ENCODE results near the gene MYO10.

DNA sequence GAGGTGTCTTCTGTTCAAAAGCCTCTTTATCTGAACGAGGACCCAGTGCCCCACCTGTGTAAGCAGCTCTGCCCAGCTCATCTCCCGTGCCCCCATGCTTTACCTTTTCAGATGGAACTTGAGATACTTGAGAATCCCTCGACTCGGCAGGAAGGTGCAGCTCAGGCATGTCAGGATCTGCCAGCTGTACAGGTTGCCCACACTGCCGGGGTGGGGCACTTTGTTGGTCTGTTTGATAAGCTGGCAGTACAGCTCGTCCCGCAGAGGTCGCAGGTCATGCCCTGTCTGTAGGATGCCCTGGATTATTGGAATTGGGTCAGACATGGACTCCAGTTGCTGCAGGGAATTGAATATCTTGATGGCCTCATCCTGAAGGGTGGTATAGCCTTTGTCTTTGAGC is 261.3 kb downstream of the MYO10 start:
- TF ChIP-seq, protein P1, sequence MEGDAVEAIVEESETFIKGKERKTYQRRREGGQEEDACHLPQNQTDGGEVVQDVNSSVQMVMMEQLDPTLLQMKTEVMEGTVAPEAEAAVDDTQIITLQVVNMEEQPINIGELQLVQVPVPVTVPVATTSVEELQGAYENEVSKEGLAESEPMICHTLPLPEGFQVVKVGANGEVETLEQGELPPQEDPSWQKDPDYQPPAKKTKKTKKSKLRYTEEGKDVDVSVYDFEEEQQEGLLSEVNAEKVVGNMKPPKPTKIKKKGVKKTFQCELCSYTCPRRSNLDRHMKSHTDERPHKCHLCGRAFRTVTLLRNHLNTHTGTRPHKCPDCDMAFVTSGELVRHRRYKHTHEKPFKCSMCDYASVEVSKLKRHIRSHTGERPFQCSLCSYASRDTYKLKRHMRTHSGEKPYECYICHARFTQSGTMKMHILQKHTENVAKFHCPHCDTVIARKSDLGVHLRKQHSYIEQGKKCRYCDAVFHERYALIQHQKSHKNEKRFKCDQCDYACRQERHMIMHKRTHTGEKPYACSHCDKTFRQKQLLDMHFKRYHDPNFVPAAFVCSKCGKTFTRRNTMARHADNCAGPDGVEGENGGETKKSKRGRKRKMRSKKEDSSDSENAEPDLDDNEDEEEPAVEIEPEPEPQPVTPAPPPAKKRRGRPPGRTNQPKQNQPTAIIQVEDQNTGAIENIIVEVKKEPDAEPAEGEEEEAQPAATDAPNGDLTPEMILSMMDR (IDR thresholded peaks at IDR 0.05; ENCODE audit: insufficient read depth, low read depth, low read length), result no peak
- no peak for TF ChIP-seq EZH2 (IDR thresholded peaks at IDR 0.05; ENCODE audit: insufficient read depth, low read length)
